ENCODE data around the gene PSEN1.
A peak's percentile ranks its signal among the peaks of the same experiment; 100 is the strongest.

Gene PSEN1

DNA sequence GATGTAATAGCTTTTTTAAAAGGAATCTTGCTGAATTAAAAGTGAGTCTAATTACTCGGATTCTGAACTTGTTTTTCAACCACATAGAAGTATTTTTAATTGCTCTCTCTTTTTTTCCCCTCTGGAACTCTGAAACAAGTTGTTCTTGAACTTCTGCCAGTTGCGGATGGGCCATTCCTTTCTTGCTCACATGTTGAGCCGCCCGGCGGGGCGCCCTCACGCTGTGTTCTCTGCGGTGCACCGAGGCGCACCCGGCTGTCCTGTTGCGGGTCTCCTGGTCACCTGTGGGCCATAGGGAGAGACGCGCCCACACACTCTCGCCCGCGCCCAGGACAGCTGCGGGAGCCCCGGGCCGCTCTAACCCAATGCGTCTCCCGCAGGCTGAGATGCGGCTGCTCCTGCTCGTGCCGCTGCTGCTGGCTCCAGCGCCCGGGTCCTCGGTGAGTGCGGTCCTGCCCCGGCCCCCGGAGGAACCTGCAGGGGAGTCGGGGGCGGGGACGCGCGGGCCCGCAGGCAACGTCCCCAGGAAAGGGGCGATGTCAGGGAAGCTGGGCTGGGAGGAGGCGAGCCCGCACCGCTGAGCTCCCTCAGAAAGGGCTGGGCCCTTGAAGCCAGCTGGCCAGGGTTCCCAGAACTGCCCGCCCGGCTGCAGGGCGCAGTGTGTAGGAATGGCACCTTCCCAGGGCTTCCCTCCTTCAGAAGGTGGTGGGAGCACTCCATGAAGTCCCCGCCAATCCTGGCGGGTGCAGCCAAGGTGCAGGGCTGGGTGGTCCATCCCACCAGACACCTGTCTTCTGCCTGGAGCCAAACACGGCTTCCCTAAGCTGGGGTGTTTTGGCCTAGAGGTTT, 103.3 kb downstream of the PSEN1 start:
- DNase-seq, result peak in 20 of 56 donors; percentile 14 to 65 (median 39)

DNA sequence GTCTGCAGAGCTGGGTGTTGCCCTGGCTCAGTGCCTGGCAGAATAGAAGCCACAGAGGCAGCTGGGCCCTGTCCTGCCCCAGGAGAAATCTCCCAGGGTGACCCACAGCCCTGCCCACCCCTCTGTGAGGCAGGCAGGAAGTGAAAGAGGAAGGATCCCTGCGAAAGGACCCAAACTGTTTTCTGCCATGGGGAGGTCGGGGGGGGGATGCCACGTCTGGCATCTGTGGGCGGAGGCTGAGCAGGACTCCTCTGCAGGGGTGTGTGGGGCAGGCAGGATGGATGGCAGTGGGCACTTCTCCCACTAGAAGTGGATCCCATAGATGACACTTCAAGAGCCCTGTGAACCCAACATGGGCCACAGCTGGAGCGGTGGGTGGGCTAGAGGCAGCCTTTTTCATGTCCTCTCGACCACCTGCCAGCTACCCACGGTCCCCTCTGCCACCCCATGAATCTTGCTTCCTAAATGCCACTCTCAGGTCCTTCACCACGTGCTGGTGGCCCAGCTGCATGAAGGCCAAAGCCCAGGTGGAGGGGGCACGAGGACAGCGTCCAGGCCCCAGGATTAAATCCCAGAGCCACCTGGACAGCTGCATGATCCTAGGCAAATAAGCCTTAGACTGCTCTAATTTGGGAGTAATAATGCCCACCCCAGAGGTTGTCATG, 104.6 kb downstream of the PSEN1 start:
- DNase-seq, result peak in 6 of 56 donors; percentile 17 to 33 (median 22)

DNA sequence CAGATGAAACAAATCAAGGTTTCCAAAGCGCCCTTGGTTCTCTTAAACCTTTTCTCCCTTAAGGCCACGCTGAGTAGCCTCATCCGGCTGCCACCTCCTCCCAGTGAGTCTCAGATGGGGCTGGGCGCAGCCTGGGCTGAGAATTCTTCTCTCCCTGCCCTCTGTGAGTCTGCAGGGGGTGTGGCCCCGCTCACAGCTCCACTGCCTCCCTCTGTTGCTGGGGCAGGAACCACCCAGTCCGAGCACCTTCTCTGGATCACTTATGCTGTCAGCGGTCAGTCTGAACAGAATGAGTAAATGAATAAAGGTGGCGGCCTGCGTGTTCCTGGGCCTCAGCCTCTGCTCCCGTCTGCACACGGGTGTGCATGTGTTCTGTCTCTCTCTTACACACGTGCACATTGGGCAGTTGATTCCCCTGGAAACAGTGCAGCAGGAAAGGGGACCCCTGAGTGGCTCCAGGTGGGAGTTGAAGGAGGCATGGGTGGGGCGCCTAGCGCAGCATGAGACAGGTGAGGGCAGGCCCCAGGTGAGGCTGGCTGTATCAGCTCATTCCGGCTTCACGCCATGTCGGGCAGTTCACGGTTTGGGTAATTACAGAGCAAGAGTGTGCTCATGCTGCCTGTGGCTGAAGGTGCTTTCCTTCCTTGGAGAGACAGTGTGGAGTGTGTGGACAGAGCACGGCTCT, 105.3 kb downstream of the PSEN1 start:
- no peak for DNase-seq

DNA sequence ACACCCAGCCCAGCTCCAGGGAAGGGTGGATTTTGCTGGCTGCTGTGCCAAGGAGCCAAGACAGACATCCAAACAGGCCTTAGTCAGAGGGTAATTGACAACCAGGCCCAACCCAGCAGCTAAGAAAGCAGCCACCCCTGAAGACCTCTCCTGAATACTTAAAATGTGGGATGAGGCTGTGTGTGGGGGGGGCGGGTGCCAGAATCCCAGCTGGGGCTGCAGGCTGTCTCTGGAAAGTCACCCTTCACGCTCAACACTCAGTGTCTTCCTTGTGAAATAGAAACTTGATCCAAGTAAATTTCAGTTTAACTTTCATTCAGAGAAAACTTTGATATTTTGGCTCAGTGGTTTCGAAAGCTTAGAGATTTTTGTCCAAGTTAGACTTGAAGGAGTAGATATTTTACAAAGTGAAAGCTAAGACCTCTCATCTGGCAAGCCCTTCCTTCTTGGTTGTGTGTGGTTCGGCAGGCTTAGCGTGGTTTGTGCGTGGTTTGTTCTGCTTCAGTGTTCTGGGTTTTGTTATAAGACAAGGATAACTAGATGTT, 106.1 kb downstream of the PSEN1 start:
- DNase-seq, result peak in 24 of 56 donors; percentile 15 to 66 (median 33)

DNA sequence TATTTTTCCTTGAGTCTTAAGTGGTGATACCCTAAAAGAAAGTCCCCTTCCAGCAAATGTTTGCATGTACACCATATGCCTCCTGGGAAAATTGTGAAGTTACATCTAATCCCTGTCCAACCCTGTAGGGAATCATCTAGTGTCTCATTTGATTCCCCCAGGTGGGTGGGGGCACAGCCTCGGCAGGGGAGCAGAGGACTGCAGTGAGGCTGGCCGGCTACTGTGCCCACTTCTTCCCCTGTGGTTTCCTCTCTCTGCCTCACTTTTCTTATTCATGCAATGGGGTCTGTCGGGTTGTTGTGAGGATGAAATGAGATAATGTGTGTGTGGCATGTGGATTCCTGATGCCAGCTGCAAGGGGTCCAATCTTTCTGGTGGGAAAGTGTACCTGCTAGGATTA, 107.0 kb downstream of the PSEN1 start:
- no peak for DNase-seq

DNA sequence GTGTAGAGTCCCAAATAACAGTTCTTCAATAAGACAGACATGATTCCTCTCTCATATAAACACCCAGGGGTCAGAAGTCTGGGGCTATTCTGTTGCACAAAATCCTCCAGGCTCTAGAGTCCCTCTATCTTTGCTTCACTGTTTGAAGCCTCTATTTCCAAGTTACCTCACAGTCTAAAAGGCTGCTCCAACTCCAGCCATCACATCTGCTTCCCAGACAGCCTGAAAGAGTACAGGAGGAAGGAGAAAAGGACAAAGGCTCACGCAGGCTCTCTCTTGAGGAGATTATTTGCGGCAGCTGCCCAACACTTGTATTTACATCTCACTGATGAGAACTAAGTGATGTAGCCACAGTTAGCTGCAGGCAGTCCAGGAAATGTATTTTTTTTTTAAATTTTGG, 107.4 kb downstream of the PSEN1 start:
- no peak for DNase-seq

DNA sequence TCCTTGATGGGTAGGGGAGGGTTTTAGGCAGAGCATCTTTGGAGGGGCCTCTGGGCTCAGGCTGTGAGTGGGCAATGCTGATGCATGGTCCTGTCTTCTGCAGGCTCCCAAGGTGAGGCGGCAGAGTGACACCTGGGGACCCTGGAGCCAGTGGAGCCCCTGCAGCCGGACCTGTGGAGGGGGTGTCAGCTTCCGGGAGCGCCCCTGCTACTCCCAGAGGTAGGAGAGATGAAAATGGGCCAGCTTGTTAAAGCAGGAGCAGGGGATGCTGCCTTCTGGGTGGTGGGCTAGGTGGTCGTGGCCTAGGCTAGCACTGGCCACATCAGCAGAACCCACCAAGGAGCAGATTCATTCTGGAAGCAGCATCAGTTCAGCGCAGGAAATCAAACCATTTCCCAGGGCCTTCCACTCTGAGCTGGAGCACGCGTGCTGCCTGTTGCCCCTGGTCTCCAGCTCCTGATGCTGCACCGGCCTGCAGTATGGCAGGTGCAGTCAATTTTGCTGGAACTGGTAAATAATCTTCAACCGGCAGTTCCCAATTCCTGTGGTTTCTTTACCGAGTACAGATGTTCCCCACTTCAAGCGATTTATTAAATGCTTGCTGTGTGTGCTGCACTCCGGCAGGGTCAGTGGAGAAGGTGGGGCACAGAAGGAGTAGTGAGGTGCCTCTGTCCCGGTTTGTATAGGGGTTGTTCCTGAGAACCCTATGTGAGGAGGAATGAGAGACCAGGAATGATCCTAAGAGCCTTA, 108.4 kb downstream of the PSEN1 start:
- DNase-seq, result no peak

DNA sequence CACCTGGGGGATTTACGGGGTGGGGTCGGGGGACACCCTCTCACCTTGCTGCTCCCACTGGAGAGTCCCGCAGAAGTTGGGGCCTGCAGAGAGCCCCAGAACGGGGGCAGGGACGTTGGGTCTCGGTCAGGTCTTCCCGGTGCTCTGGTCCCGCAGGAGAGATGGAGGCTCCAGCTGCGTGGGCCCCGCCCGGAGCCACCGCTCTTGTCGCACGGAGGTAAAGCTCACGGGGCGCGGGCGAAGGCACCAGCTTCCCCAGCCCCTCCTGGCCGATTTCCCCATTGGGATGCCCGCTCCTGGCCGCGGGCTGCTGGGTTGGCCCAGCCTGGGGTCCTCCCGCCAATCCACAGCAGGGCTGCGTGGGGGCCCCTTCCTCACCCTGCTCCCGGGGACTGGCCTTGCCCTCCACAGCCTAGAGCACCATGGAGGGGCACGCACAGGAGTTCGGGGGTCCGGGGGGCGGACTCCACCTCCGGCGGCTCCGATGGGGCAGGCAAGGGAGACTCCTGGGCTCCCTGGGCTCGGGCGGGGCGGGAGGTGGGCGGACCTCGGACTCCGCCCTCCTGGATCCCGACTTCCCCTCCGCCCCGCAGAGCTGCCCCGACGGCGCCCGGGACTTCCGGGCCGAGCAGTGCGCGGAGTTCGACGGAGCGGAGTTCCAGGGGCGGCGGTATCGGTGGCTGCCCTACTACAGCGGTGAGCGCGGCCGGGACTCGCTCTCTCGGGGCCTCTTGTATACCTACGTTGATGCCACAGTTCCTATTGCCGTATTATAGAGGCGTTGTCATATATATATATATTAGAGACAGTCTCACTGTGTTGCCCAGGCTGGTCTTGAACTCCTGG, 109.4 kb downstream of the PSEN1 start:
- no peak for DNase-seq

DNA sequence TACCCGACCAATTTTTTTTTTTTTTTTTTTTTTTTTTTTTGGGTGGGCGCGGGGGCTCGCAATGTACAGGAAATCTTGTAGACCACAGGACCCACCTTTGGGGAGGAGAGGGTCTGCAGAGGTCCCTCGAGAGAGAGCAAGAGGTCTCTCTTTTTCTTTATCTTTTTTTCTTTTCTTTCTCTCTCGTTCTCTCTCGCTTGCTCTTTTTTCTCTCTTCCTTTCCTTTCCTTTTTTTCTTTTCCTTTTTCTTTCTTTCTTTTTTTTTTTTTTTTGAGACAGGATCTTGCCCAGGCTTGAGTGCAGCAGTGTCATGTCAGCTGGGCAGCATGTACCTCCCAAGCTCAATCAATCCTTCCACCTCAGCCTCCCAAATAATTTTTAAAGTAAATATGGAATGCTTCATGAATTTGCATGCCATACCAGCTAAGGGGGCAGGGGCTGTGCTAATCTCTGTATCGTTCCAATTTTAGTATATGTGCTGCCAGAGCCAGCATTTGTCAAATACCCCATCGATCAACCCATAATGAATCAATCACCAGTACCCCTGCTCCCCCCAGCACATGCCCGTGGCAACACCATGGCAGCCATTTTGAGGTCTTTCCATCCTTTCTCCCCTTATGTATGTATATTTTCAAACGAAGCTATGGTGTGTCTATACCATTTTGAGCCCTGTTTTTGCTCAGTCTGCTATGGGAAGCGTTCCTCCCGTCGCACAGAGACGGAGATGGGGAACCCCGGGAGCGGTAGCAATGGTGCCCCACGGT, 110.3 kb downstream of the PSEN1 start:
- no peak for DNase-seq

DNA sequence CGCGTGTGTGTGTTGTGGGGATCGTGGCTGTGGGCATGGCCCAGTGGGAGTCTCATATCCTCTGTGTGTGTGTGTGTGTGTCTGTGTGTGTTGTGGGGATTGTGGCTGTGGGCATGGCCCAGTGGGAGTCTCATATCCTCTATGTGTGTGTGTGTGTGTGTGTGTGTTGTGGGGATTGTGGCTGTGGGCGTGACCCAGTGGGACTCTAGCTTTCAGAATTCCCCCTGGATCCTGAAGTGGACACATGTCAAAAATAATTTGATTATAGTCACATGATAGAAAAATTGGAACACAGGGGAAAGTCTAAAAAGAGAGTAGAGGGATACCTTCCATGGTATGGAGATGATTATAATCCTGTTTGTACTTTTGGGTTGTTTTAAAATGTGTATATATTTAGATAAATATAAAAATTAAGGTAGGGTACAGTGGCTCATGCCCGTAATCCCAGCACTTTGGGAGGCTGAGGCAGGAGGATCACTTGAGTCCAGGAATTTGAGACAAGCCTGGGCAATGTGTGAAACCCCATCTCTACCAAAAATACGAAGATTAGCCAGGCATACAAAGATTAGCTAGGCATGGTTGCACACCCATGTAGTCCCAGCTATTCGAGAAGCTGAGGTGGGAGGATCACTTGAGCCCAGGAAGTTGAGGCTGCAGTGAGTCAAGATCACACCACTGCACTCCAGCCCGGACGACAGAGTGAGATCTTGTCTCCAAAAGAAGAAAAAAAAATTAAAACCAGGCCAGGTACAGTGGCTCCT, 112.0 kb downstream of the PSEN1 start:
- no peak for DNase-seq

DNA sequence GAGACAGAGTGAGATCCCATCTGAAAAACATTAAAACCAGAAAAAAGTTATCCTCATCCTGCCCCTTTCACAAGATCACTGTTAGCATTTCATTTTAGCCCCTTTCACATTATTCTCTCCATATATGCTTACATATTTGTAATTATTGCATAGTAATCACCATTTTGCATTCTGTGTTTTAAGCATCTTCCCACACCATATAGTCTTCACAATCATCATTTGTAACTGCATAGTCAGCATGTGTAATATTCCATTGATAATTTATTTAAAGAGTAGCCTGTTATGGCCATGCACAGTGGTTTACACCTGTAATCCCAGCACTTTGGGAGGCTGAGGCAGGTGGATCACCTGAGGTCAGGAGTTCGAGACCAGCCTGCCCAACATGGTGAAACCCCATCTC, 112.8 kb downstream of the PSEN1 start:
- DNase-seq, result no peak

DNA sequence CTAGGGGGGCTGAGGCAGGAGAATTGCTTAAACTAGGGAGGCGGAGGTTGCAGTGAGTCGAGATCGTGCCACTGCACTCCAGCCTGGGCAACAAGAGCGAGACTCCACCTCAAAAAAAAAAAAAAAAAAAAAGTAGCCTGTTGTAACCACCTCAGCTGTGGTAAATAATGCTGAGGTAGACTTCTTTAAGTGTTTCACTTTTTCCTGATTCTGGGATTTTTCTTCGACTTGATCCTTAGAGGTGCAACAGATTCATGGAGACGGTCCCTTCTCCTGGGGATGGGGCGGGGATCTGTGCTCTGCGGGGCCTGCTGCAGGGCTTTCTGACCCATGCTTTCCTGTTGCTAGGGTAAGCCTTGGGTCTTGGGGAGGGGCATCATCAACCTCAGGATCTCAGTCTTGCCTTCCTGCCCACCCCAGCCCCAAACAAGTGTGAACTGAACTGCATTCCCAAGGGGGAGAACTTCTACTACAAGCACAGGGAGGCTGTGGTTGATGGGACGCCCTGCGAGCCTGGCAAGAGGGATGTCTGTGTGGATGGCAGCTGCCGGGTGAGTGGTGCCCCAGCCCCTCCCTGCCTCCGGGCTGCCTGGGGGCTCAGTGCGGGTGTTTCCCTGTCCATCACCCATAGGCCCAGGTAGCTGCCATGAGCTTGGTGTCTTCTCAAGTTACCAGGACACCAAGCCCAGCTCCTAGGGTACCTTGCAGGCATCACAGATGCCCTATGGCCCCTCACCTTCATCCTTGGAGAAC, 113.4 kb downstream of the PSEN1 start:
- DNase-seq, result no peak

DNA sequence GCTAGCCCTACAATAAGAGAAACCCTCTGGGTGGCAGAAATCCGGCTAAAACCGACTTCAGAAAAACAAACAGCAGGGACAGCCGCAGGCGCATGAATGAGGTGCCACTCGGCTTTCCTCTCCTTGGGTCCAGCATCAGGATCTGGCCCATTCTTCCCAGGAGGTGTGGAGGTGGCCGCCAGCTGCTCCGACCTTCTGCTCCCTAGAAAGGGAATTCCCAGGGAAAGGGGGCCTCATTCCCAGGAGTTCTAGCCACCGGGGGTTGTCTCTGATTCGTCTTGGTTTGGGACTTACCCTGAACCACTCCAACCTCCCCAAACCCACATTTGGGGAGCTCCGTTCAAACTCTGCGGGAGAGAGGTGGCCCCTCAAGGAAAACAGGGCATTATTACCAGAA, 114.0 kb downstream of the PSEN1 start:
- DNase-seq, result no peak

DNA sequence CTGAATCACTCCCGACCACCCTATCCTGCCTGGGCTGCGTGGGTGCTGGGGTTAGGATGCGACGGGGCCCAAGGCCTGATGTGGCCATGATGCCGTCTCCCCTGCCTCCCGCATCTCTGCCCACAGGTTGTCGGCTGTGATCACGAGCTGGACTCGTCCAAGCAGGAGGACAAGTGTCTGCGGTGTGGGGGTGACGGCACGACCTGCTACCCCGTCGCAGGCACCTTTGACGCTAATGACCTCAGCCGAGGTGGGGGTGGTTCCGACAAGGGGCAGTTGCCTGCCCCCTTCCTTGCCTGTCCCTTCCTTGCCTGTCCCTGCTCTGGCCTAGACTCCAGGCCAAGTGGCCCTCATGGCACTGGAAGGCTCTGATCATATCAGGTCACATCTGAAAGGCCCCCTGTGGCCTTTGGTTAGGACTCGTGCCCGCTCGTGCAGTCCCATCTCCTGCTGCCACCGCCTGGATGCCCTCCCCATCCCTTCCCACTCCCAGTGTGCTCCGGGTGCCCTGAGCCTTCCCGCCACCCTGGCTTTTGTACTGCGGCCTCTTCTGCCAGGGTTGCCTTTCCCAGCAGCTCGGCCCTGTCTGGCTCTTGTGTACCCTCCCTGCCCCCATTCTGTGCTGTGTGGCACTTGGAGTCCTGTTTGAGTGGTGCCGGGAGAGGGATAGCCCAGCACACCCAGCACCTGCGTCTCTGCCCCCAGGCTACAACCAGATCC, 114.6 kb downstream of the PSEN1 start:
- no peak for DNase-seq

DNA sequence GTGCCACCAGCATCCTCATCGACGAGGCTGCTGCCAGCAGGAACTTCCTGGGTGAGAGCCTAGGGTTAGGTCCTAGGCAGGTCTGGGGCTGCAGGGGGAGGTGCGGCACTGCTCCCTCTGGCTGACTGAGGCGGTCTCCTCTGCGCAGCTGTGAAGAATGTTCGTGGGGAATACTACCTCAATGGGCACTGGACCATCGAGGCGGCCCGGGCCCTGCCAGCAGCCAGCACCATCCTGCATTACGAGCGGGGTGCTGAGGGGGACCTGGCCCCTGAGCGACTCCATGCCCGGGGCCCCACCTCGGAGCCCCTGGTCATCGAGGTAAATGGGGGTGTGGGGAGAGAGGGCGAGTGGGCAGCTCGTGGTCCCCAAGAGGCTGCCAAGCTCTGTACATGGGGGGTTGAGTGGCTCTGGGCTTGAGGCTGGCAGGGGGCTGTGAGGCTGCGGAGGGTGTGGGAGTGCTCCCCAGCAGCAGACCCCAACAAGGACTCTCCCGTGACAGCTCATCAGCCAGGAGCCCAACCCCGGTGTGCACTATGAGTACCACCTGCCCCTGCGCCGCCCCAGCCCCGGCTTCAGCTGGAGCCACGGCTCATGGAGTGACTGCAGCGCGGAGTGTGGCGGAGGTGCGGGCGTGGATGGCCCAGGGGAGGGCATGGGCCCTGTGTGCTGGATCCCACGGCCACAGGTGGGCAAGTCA, 115.4 kb downstream of the PSEN1 start:
- DNase-seq, result no peak

DNA sequence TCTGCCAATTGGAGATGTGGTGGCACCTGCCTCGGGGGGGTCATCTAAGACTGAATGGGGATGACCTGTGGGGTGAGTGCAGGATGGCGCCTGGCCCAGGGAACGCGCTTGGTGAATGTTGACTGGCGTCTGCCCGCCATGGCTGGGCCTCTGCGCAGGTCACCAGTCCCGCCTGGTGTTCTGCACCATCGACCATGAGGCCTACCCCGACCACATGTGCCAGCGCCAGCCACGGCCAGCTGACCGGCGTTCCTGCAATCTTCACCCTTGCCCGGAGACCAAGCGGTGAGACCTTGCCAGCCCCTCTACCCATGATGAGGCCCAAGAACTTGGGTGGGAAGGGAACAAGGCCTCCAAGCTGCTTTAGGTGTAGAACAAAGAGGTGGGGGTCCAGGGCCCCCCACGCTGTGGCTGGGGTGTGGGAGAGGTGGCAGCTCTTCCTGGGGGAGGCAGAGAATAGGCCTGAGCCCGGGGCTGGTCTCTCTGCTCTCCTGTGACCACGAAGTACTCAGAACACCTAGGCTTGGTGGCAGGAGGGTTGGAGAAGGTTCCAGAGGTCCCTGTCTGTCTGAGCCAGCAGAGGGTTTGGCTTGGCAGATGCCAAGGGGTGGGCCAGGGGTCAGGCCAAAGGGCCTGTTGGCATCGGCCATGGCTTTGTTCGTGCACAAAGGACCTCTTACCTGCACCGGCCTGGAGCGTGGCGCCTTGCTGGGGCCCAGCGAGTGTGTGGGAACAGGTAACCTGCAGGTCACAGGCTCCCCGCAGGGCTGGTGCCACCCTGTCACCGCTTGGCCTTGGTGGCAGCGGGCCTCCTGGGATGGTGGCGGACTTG, 116.4 kb downstream of the PSEN1 start:
- DNase-seq, result no peak

All from amygdala (tissue), 56 donors.